Erythroblast (primary cell): ENCODE results near the gene EPHB2.
"Not testable (repeated sequence)": the region's sequence is repeated elsewhere in the genome, so short reads cannot be mapped to it uniquely, and the experiment has no call there.

Experiments used
- DNase-seq, 2 experiments: peaks; one replicate each; lab custom pipeline; 2025; lab: John Stamatoyannopoulos, UW
- GATA1 ChIP-seq: IDR thresholded peaks from 2 replicates; pipeline ENCODE4 v1.6.1; 2011; ENCODE audit warnings: low read depth, mild to moderate bottlenecking, control low read depth, low read length, moderate library complexity
- POLR2A ChIP-seq: IDR thresholded peaks from 2 replicates; pipeline ENCODE4 v1.6.1; 2011; ENCODE audit warnings: mild to moderate bottlenecking, low read length

Gene EPHB2

DNA sequence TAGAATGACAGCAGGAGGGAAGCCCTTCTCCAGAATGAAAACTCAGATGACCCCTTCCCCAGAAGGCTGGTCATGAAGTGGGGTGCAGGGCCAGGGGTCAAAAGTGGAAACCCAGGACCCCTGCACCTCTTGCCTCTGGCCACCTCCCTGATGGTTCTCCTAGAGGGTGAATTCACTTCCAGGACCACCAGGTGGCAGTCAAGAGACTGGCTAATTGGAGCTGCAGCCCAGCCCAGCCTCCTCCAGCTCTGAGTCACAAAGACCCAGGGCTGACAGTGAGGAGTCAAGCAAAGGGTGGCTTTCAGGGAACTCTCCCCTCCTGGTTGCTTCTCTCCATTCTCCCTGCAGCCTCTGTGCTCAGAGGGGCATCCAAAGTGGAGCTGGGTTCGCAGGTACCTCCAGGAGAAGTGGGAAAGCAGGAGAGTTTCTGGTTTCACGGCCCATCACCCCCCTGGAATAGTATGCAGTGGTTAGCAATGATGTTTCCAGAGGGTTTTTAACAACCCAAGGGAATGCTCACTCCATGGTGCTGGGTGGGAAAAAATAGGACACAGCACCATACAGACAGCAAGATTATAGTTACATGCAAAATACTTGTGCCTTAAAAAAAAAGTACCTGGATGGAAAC lies 6.1 kb upstream of the EPHB2 start:
- TF ChIP-seq GATA1 (no peak), POLR2A (no peak)
- DNase-seq = peak; percentile 50 to 76

DNA sequence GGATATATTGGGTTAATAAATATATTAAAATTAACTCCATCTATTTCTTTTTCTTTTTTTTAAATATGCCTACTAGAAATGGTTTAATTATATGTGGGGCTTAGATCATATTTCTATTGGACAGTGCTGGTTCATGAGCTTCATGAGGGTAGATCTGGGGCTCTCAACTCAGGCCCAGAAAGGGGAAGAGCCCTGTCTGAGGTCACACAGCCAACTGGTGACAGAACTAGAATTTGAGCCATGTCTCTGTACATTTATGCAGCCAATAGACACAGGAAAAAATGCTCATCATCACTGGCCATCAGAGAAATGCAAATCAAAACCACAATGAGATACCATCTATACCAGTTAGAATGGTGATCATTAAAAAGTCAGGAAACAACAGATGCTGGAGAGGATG lies 5.1 kb upstream of the EPHB2 start:
- TF ChIP-seq GATA1 = no peak
- TF ChIP-seq POLR2A = no peak
- DNase-seq = no peak

DNA sequence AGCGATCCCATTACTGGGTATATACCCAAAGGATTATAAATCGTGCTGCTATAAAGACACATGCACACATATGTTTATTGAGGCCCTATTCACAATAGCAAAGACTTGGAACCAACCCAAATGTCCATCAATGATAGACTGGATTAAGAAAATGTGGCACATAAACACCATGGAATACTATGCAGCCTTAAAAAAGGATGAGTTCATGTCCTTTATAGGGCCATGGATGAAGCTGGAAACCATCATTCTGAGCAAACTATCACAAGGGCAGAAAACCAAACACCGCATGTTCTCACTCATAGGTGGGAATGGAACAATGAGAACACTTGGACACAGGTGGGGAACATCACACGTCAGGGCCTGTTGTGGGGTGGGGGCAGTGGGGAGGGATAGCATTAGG lies 4.5 kb upstream of the EPHB2 start:
- not testable (repeated sequence) for DNase-seq

DNA sequence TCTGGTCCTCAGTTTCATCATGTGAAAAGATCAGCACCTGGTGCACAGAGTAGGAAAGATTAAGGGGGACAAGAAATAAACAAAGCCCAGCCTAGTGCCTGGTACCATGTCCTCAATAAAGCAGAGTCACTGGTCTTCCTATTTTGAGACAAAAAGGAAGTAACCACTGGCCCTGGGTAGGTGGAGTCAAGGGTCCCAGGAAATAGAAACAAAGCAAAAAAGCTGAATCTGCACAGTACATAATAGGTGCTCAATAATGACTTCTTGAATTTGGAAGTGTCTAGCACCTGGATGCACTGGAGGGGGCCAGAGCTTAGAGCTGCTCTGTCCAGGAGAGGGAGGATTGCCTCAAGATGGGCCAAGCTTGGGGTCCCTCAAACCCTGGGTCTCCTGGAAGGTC lies 1.9 kb upstream of the EPHB2 start:
- DNase-seq = no peak
- no peak for TF ChIP-seq POLR2A
- no peak for TF ChIP-seq GATA1

DNA sequence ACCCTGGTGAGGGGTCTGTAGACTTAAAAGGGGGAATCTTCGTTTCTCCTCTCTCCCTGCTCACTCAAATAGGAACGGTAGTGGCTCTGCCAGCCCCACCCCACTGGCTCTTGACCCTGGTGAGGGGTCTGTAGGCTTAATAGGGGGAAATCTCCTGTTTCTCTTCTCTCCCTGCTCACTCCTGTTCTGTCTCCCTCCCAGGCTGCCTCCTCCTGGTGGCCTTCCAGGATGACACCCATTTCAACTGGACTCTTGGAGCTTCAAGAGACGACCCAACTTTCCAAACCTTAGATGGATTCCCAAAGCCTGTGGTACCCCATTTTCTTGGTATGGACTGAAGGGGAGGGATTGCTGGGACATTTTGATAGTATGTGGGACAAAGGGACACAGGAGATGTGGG lies 1.4 kb upstream of the EPHB2 start:
- TF ChIP-seq POLR2A (no peak), GATA1 (no peak)
- no peak for DNase-seq

DNA sequence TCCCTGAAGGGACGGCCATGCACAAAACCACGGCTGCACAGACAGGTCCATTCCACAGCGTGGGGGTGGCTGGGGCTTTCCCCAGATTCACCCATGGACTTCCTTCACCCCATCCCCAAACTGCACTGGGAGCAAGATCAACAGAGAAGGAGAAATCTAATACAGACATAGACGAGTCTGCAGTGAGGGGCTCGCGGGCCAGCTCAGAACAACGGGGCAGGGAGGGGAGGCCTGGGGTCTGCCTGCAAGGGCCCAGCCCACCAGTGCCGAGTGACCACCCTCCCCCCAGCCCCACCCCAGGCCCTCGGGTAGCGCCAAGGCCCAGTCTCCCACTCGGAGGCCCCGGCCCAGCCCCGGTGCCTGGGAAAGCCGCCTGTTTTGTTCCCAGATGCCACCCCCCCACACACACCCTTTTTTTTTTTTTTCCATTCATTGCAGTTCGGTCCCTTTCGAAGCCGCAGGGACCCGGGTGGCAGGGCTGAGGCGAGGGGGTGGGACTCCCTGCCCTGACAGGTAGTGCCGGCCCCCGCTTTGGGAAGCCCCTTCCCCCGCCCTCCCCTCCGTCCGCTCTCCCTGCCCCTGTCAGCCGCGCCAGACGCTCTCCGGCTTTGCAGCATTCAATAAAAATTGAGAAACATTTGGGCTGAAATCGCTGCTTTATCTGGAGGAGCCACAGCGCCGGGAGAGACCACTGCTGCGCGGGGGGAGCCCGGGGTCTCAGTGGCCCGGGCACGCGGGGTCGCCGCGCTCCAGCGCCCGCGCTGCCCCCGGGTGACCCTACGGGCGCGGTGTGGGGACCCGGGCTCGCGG lies 543 bp upstream of the EPHB2 start:
- TF ChIP-seq POLR2A (no peak), GATA1 (no peak)
- DNase-seq = peak; percentile 47 to 65

DNA sequence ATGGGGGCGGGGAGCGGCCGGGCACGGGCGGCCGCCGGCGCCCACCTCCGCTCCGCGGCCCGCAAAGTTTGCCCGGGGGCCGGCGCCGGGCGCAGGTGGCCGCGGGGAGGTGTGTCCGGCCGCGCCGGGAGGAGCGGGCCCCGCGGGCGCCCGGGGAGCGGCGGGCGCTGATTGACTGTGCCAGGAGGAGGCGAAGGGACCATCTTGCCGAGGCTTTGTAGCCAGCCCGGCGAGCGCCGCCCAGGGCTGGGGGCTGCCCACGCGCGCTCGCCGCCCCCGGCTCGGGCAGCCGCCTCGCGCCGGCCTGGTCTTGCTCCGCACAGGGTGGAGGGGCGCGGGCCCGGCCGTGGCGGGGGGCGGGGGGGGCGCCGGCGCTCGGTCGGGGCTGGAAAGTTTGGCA lies 432 bp downstream of the EPHB2 start:
- no peak for DNase-seq
- TF ChIP-seq GATA1 = no peak
- no peak for TF ChIP-seq POLR2A

DNA sequence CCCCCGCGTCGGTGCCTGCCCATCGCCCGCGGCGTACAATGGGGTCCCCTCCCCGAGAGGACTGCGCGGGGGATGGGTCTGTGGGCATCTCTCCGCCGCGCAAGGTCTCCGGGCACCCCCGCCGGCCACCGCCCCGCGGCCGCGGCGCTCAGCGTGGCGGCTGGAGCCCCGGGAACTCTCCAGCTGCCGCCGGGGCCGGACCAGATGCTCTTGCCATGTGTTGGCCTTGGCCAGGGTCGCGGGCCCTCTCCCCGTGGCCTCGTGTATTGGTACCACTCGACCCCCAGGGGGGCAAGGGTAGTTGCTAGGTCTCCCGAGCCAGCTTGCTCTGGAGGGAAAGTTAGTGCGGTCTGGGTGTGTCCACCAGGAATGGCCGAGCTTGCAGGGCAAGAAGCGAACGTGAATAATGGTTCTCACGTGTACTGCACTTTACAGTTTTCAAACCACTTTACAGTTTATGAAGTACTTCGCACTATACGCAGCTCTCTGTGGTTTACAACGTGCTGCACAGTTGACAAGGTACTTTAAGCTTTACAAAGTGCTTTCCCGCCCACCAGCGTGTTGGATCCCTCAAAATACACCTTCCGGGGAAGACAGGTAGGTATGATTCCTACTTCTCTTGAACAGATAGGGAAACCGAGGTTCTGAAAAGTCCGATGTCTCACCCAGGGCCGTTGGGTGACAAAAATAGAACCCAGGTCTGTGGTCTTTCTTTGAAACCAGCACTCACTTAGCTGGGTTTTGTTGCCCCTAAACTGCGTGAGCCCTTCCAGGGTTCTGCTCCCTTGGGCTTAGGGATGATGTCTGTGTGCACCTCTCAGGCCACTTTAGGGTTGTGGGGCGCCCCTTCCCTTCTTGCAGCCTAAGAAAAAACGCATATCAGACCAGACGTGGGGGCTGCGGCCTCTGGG lies 1.2 kb downstream of the EPHB2 start:
- no peak for DNase-seq
- no peak for TF ChIP-seq POLR2A
- TF ChIP-seq GATA1 = no peak

DNA sequence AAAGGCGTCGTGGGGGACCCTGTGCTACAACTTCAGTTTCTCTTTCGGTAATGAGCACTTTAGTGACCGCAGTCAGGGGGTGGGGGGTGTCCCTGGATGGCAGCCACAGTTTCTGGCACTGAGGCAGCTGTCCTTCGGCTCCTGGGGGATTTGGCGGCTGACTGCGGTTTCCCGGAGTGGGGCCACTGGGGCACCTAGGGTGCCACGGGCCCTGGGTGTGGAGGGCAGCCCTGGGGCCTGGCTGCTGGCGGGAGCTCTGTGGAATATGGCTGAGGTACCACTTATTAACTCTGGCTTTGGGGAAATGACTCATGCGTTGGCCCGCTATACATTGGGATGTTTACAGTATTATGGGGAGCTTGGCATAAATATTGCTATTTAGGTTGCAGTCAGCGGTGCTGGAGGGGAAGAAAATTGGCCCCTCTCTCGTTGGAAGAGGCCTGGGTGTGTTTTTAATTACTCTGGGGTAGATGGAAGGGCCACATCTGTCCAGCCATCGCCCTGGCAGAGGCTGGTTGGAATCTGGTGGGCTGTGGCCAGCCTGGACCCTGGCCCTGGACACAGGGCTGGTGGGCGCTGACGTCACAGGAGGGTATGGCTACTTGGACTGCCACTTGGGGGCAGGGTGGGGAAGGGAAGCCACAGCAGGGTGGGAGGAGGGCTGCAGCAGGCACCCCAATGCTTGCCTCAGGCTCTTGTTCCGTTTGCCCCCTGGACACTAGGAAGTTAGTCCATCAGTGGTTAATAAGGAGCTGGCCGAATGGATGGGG lies 2.0 kb downstream of the EPHB2 start:
- TF ChIP-seq GATA1 = no peak
- no peak for TF ChIP-seq POLR2A
- no peak for DNase-seq

DNA sequence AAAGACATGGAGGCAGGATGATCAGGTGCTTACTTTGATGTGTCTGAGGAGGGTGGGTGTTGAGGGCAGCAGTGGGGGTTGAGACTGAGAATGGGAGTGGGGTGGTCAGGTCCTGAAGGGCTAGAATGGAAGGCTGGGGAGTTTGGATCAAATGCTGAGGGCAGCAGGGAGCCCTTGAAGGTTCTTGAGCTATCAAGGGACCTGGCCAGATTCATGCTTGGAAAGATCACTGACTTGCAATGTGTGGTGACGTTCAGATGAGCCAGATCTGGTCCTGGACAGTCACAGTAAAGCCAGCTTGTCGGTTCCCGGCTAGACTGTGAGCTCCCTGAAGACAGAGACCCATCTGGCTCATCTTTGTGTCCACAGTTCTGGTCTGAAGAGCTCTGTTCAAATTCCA lies 3.8 kb downstream of the EPHB2 start:
- no peak for TF ChIP-seq GATA1
- no peak for TF ChIP-seq POLR2A
- DNase-seq = no peak

DNA sequence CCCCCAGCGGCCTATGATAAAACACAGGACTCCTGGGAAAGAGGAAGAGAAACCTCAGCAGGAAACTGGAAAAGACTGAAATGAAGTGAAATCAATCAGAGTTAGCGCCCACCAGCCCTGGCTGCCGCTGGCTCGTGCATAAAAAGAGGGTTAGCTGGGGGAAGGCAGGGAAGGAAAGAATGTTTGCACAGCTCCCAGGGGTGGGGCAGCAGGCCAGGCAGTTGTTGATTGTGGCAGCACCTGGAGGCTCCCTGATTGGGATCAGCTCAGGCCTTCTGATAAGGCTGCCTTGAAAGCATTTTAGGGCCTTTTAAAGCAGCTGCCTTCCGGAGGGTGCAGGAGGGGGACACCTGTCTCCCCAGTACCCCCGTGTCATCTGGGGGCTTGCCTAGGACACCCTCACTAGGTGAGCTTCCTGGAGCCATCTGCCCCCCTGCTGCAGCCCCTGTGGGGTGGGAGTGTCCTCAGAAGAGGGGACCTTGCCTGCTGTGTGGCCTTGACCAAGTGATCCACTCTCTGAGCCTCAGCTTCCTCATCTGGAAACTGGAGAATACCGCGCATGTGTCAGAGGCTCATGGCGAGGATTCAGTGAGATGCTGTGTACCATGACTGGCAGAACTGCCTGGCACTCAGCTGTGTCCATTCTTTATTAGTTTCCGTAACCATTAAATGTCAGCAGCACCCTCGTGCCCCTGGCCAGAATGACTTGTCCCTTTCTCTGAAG lies 6.6 kb downstream of the EPHB2 start:
- TF ChIP-seq GATA1 = no peak
- no peak for TF ChIP-seq POLR2A
- DNase-seq = no peak

DNA sequence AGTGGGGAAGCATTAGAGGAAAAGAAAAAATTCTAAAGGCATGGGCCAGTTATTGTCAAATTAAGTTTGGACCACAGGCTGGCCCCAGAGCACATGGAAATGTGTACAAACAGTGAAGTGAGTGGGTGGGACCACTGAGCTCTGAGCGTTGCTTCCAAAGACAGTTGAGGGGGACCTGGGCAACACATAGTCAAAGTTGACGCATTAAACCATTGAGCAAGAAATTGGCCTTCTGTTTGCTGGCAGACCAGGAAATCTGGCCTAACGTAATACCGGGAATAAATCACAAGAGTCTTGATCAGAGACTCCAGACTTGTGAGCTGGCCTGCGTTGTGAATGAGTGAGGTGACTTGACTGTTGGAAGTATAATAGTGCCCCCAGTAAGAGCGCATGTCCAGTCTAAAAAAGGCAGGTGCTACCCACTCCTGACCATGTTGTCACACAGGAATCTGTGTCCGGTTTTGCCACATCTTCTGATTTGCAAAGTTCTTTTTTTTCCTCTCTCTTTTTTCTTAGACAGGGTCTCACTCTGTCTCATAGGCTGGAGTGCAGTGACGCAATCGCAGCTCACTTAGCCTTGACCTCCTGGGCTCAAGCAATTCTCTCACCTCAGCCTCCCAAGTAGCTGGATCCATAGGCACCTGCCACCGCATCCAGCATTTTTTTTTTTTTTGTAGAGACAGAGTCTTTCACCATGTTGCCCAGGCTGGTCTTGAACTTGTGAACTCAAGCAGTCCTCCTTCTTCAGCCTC lies 10.7 kb downstream of the EPHB2 start:
- no peak for TF ChIP-seq POLR2A
- TF ChIP-seq GATA1 = no peak
- DNase-seq = no peak
